Raji (cell line): Measurements from ENCODE around the gene ANKRD61.
A peak's percentile ranks its signal among the peaks of the same experiment; 100 is the strongest.

Source experiments
- POLR2A ChIP-seq: IDR thresholded peaks from 2 replicates; pipeline ENCODE4 v1.6.1; 2011; ENCODE audit warnings: low read depth, low read length, control low read depth; ENCODE audit not compliant: insufficient read depth

Gene ANKRD61

DNA sequence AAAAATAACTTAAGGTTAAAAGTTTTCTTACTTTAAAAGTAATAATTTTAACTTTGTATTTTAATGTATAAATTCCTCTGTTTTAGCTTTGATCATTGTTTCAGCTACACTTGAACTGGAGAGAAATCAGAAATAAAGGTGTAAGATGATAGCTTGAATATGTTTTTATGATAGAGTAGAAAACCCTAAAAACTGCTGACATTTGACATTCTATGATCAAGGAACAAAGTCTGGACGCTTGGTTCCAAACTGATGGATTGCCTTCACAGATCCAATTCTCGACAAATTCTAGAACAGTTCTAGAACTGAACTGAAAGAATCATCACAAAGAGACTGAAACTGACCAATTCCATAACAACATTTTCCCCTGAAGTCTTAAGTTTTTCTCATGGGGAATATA lies at the start of gene ANKRD61:
Gene ANKRD61, plus strand, starts transcription at position 389 of the 400 bp plus-strand sequence. Its CDS starts 0 bp downstream, at position 389.
- TF ChIP-seq POLR2A = no peak

GRCh38 chr7:5997210-5997808 lies 33.9 kb upstream of the ANKRD61 start:
- no peak for TF ChIP-seq POLR2A

DNA sequence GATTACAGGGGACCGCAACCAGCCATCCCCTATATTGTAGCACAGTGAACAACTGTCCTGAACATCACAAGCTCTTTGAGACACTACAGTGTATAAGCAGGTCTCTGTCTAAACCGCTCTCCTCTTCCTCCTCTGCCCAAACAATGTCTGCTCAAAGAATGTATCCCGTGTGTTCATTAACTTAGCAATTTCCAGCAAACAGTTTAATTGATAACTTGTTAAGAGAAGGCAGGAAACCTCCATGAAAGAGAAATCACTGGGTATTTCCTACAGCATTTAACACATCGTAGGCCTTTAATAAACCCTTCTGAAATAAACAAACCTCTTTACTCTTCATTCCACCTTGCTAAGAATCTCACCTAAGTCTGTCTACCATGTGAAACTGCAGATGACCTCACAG lies 23.8 kb upstream of the ANKRD61 start:
- TF ChIP-seq POLR2A = no peak

DNA sequence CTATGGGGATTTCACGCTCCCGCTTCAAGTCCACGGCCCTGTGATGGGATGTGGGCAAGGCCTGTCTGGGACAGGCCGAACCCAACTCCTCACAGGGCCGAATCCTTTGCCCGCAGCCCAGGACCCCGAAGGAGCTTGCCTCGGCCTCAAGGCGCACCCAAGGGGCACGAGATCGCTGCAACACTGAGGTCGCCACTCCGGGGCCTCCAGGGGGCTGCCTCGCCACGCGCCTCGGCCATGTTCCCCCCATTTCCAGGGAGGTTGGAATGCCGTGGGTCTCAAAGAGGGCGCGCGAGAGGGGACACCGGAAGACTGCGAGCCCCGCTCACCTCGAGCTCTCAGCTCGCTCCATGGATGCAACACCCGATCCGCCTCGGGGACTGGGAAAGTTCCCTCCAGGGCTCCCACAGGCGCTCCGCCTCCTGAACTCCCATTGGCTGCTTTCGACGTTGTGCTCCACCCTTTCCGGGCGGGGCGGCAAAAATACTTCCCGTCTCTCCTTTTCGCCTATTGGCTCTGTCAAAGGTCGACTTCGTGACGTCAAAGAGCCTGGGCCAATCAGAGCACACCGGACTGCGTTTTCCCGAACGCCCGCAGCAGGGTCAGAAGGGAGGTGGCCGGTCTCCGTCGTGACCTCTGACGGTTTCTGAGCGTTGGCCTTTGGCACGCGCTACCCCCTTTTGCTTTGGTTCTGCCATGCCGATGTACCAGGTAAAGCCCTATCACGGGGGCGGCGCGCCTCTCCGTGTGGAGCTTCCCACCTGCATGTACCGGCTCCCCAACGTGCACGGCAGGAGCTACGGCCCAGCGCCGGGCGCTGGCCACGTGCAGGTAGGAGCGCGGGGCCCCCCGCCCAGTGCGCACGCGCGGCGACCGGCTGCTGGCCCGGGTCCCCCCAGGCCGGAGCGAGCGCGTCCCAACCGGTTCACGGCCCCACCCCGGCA lies 22.2 kb upstream of the ANKRD61 start, which contains the start of the genes AIMP2 and PMS2:
Gene AIMP2, plus strand, starts transcription at position 605 of the 944 bp plus-strand sequence. Its CDS starts 92 bp downstream, at position 697.
Gene PMS2, minus strand, starts transcription at position 382 of the 944 bp plus-strand sequence. Its CDS starts 30 bp downstream, at position 352.
- peak; percentile 95 for TF ChIP-seq POLR2A

GRCh38 chr7:6011541-6011940 lies 19.6 kb upstream of the ANKRD61 start:
- TF ChIP-seq POLR2A = no peak

DNA sequence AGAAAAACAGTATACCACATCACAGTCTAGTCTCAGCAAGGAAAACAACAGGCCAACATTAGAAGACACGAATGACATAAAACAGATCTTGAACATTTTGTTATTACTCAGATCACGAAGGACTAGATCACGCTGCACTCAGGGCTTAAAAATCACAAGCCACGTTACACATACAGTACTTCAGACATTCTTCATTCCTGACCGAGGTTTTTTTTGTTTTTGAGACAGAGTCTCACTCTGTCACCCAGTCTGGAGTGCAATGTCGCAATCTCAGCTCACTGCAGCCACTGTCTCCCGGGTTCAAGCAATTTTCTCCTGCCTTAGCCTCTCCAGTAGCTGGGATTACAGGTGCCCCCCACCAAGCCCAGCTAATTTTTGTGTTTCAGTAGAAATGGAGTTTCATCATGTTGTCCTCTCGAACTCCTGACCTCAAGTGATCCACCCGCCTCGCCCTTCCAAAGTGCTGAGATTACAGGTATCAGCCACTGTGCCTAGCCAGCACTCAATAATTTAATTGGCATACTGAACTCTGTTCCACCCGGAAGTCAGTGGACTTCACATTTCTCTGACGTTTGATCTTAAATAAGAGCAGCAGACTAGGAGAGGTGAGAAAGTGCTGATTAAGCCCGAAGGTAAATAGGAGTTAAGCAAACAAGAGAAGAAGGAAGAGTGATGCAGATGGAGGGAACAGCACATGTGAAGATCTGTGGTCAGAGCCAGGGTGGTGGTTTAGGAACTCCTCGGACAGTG lies 18.6 kb upstream of the ANKRD61 start:
- TF ChIP-seq POLR2A = no peak

GRCh38 chr7:6015917-6016652 lies 15.1 kb upstream of the ANKRD61 start:
- no peak for TF ChIP-seq POLR2A

DNA sequence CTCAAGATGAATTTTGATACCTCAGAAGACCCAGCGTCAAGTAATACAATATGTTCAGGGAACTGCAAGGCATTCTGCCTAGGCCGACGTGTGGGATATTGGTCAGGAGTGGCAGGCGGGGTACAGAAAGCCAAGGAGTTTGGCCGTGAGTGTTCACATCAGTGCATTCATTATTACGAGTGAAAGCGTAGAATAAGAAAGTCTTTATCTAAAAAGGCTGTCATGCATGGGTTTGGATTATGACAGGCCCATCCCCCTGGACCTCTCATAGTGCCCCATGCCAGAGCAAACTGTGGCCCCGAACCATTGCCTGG lies 14.6 kb upstream of the ANKRD61 start:
- TF ChIP-seq POLR2A = no peak

- TF ChIP-seq POLR2A = no peak
Observed at GRCh38 chr7:6020371-6021286, 10.5 kb upstream of the ANKRD61 start.

DNA sequence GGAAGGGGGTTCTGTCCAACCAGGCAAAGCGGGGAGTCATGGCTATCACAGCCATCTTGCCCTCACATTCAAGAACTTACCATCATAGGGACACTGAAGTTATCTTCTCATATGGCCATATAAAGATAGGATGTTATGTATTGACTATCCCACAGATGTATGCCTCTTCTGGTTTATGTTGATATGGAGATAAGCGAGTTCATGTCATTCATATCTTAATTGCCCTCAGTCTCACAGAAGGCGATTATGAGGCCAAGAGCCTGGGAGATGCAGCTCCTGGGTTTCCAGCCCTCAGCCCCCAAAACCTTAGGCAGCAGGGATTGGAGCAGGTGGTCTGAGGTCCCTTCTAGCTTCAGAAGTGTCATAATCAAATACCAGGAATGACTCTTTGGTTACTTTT lies 8.5 kb upstream of the ANKRD61 start:
- no peak for TF ChIP-seq POLR2A

- TF ChIP-seq POLR2A = no peak
Observed at GRCh38 chr7:6023974-6024435, 7.2 kb upstream of the ANKRD61 start.

DNA sequence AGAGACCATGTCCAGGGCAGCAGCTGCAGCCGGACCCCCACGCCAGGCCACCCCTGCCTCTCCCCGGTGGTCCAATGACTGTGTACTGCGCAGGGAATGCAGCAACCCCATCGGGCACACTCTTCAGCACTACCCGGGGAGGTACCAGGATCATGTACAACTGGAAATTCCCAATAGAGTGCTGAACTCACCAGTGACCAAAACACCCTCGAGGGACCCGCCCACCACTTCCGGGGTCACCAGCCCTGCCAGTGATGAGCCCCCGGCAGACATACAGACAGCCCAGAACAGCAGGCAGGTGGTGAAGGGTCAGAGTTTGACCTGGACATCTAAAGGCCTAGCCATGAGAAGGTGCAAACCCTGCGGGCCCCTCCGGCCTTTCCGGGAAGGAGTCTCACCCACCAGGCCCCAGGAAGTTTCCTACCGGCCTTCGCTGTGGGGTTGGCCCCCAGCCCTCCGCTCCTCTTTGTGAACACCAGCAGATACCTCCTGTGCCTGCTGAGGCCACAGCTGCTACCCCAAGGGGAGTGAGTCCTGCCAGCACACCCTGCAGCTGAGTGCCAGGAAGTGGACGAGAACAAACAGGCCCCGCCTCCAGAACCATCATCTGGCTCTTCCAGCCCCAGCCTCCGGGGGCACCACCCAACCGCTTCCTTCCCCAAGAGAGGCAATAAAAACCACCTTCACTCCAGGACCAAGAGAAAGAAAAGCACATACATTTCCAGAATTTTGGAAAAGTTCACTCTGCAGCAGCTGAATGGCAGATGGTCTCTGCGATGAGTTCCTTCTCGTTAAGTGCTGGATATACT lies 5.0 kb upstream of the ANKRD61 start:
- TF ChIP-seq POLR2A = no peak

GRCh38 chr7:6026820-6027311 lies 4.3 kb upstream of the ANKRD61 start:
- no peak for TF ChIP-seq POLR2A
